ENCODE measurements around the gene NMRK2.

DNA sequence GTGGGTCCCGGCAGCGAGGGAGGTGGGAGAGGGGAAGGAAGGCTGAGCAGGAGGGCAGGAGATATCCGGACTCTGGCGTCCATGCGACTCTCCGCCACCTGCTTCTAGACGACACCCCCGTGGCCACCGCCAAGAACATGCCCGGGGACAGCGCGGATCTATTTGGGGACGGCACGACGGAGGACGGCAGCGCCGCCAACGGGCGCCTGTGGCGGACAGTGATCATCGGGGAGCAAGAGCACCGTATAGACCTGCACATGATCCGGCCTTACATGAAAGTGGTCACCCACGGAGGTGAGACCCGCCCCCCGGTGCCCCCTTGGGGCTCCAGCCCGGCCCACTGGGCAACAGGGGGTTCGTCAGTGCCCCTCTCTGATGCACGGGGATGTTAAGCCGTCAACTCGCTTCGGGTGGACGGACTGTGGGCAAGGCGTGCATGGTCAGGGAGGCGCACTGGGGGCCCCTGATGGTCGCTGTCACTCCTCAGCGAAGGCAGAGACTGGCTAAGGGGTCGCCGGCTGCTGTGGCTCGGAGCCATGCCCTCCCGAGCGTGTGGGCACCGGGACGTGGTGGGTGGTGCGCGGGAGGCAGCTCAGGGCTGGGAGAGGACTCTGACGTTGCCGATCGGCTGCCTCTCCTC, 25.1 kb upstream of the NMRK2 start:
- no peak for TF ChIP-seq CTCF (IDR thresholded peaks at IDR 0.05)
- no peak for TF ChIP-seq ZFX (IDR thresholded peaks at IDR 0.05; ENCODE audit: borderline replicate concordance)
